Vagina (tissue), 2 donors: Measurements from ENCODE around the gene DHRS7. TPM values are rescaled to one million over a fixed set of nuclear protein-coding genes. Genes with fewer than 3 reads are reported as not detected.

Experiments
- DNase-seq, 2 donors: peaks; one replicate each; pipeline ENCODE4 v3.0.0-alpha.2; 2017; ENCODE audit errors: extremely low spot score in 2 of 2
- H3K27ac ChIP-seq: fragments of 200-600 bp; sonication (generic); one replicate; pipeline ENCODE4 v1.5.1; 2019
- H3K27me3 ChIP-seq: fragments of 200-600 bp; sonication (generic); one replicate; pipeline ENCODE4 v1.5.1; 2019
- H3K36me3 ChIP-seq, 2 donors: fragments of 200-600 bp; sonication (generic); one replicate each; pipeline ENCODE4 v1.5.1; 2017 to 2019
- H3K4me1 ChIP-seq: fragments of 200-600 bp; sonication (generic); one replicate; pipeline ENCODE4 v1.5.1; 2019
- H3K4me3 ChIP-seq, 2 donors: fragments of 200-600 bp; sonication (generic); 1 replicate in 1 of 2; 2 replicates in 1 of 2; pipeline ENCODE4 v1.5.1; 2016 to 2019
- H3K9me3 ChIP-seq: fragments of 200-600 bp; sonication (generic); one replicate; pipeline ENCODE4 v1.5.1; 2019
- CTCF ChIP-seq, 3 experiments: fragments of 450-650 bp in 2 of 3; fragments of 200-600 bp in 1 of 3; sonication (generic) in 1 of 3; IDR thresholded peaks; one replicate each; pipeline ENCODE4 v1.5.1; 2017 to 2019; ENCODE audit warnings: antibody characterized with exemption in 3 of 3, mild to moderate bottlenecking in 2 of 3, moderate library complexity in 2 of 3
- POLR2A ChIP-seq, 2 donors: fragments of 450-650 bp; IDR thresholded peaks; one replicate each; pipeline ENCODE4 v1.6.1; 2017; ENCODE audit warnings: antibody characterized with exemption in 2 of 2, mild to moderate bottlenecking in 2 of 2, moderate library complexity in 2 of 2
- POLR2AphosphoS5 ChIP-seq, 2 donors: sonication (generic); formaldehyde crosslinking; IDR thresholded peaks; one replicate each; pipeline ENCODE4 v1.9.0; 2017; ENCODE audit warnings: antibody characterized with exemption in 2 of 2, mild to moderate bottlenecking in 2 of 2, low read depth in 1 of 2; ENCODE audit not compliant: insufficient read depth in 1 of 2
- intact Hi-C: fragments of 100-400 bp; cut with DNase I; formaldehyde crosslinking; loops from one replicate; pipeline ENCODE4 v1.15.1; 2023
- total RNA-seq: library from RNA; depleted of rRNA; stranded (reverse); fragments of >200 nt; gene quantifications from one replicate; pipeline ENCODE4 v1.2.3, GENCODE V29; 2016

DHRS7 gene
- total RNA-seq, 1 donor from 2014 or later = 43.0 TPM

GRCh38 chr14:60188115-60188514 lies 22.9 kb upstream of the DHRS7 start:
- H3K36me3 ChIP-seq = no peaks in the 10 kb centered on the region
- no peak overlapping the region for H3K4me3 ChIP-seq
- H3K9me3 ChIP-seq = no peaks in the 10 kb centered on the region
- intact Hi-C loops = loop anchor here (10.0 kb wide), 2 partner anchors 123 to 223 kb away; no protein-coding TSS in a partner anchor
- DNase-seq = no peak
- TF ChIP-seq POLR2A (IDR thresholded peaks at IDR 0.05) (no peak), CTCF (IDR thresholded peaks at IDR 0.05) (no peak), POLR2AphosphoS5 (IDR thresholded peaks at IDR 0.05; ENCODE audit: insufficient read depth in 1 of 2, low read depth in 1 of 2) (no peak)
- no peak overlapping the region for H3K27ac ChIP-seq
- H3K27me3 ChIP-seq = no peaks in the 10 kb centered on the region
- H3K4me1 ChIP-seq = no peaks in the 10 kb centered on the region

- no peaks in the 10 kb centered on the region for H3K36me3 ChIP-seq
- H3K9me3 ChIP-seq = no peaks in the 10 kb centered on the region
- no peak overlapping the region for H3K27ac ChIP-seq
- no peak for TF ChIP-seq POLR2AphosphoS5 (IDR thresholded peaks at IDR 0.05; ENCODE audit: insufficient read depth in 1 of 2, low read depth in 1 of 2)
- TF ChIP-seq CTCF (IDR thresholded peaks at IDR 0.05) = no peak
- TF ChIP-seq POLR2A (IDR thresholded peaks at IDR 0.05) = no peak
- no peak for DNase-seq
- intact Hi-C loops = loop anchor here (10.0 kb wide), 2 partner anchors 120 to 220 kb away; no protein-coding TSS in a partner anchor
- H3K4me1 ChIP-seq = no peaks in the 10 kb centered on the region
- no peak overlapping the region for H3K4me3 ChIP-seq
- H3K27me3 ChIP-seq = no peaks in the 10 kb centered on the region
Observed at GRCh38 chr14:60184905-60185555, 19.8 kb upstream of the DHRS7 start.

- Histone ChIP-seq H3K27me3 (no peaks in the 10 kb centered on the region), H3K27ac (peak overlapping the region; percentile 49), H3K4me3 (peak overlapping the region; percentile 40 to 45), H3K4me1 (no peaks in the 10 kb centered on the region), H3K36me3 (no peaks in the 10 kb centered on the region), H3K9me3 (no peaks in the 10 kb centered on the region)
- DNase-seq = no peak
- peak; percentile 70 to 87 (median 76) for TF ChIP-seq CTCF (IDR thresholded peaks at IDR 0.05)
- TF ChIP-seq POLR2A (IDR thresholded peaks at IDR 0.05) = no peak
- peak in 1 of 2 donors; percentile 45 for TF ChIP-seq POLR2AphosphoS5 (IDR thresholded peaks at IDR 0.05; ENCODE audit: insufficient read depth in 1 of 2, low read depth in 1 of 2)
- intact Hi-C loops = loop anchor here (10.0 kb wide), 2 partner anchors 120 to 220 kb away; no protein-coding TSS in a partner anchor
Observed at GRCh38 chr14:60184146-60184904, 19.1 kb upstream of the DHRS7 start.

GRCh38 chr14:60183741-60184140 lies 18.5 kb upstream of the DHRS7 start:
- TF ChIP-seq CTCF (IDR thresholded peaks at IDR 0.05) (no peak), POLR2A (IDR thresholded peaks at IDR 0.05) (no peak), POLR2AphosphoS5 (IDR thresholded peaks at IDR 0.05; ENCODE audit: insufficient read depth in 1 of 2, low read depth in 1 of 2) (no peak)
- intact Hi-C loops = loop anchor here (10.0 kb wide), 2 partner anchors 119 to 219 kb away; no protein-coding TSS in a partner anchor
- peak overlapping the region; percentile 40 to 45 for H3K4me3 ChIP-seq
- H3K27me3 ChIP-seq = no peaks in the 10 kb centered on the region
- no peaks in the 10 kb centered on the region for H3K36me3 ChIP-seq
- no peaks in the 10 kb centered on the region for H3K4me1 ChIP-seq
- H3K27ac ChIP-seq = peak overlapping the region; percentile 49
- no peak for DNase-seq
- no peaks in the 10 kb centered on the region for H3K9me3 ChIP-seq
